AG09319 (cell line): Measurements from ENCODE around the gene RUNX3.
"Not testable (repeated sequence)": the region's sequence is repeated elsewhere in the genome, so short reads cannot be mapped to it uniquely, and the experiment has no call there.

Experiments used
- DNase-seq: peaks from one replicate; pipeline ENCODE4 v3.0.0-alpha.2; 2010; ENCODE audit warnings: low read depth; ENCODE audit errors: extremely low read depth
- TF ChIP-seq, protein P1 (sequence below): IDR thresholded peaks from 2 replicates; pipeline ENCODE4 v1.5.1; 2011; ENCODE audit warnings: low read depth, mild to moderate bottlenecking, inconsistent platforms, low read length, moderate library complexity

Gene RUNX3

DNA sequence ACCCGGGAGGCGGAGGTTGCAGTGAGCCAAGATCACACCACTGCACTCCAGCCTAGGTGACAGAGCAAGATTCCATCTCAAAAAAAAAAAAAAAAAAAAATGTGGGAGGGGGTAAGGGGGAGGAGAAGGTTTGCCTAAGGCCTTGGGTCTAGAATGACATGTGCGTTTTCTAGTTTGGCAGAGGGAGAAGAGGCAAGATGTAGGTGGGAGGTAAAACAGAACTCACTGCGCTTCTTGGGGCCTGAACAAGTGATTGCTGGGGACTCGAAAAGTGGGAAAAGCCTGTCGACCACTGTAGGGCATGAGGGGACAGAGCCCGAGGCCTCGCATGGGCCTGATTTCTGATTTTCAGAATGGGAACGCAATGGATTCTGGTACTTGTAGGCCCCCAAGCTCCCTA lies 19.9 kb downstream of the RUNX3 start:
- no peak for DNase-seq
- TF ChIP-seq, protein P1, sequence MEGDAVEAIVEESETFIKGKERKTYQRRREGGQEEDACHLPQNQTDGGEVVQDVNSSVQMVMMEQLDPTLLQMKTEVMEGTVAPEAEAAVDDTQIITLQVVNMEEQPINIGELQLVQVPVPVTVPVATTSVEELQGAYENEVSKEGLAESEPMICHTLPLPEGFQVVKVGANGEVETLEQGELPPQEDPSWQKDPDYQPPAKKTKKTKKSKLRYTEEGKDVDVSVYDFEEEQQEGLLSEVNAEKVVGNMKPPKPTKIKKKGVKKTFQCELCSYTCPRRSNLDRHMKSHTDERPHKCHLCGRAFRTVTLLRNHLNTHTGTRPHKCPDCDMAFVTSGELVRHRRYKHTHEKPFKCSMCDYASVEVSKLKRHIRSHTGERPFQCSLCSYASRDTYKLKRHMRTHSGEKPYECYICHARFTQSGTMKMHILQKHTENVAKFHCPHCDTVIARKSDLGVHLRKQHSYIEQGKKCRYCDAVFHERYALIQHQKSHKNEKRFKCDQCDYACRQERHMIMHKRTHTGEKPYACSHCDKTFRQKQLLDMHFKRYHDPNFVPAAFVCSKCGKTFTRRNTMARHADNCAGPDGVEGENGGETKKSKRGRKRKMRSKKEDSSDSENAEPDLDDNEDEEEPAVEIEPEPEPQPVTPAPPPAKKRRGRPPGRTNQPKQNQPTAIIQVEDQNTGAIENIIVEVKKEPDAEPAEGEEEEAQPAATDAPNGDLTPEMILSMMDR, result no peak

DNA sequence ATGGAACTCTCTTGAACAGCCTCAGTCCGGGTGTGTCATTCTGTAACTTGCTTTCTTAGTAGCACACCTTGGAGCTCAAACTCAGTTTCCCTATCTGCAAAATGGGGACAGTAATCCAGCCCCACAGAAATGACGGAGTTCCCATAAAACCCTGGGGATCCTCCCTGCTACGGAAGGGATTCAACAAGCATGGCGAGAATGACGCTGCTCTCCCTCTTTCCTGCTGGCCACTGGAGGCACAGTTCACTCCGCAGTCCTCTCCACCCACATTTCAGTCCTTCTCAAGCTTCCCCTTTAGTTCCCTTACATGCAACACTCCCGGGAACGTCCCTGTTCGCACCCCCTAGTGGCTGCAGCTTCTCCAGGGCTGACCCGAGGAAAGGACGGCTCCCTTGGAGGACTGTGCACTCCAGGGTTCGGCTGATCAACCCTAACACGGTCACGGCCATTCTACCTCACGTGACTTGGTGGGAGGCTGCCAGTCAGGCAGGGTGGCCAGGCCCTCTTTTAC lies 20.6 kb downstream of the RUNX3 start:
- DNase-seq, result no peak
- TF ChIP-seq, protein P1, result peak; percentile 41

DNA sequence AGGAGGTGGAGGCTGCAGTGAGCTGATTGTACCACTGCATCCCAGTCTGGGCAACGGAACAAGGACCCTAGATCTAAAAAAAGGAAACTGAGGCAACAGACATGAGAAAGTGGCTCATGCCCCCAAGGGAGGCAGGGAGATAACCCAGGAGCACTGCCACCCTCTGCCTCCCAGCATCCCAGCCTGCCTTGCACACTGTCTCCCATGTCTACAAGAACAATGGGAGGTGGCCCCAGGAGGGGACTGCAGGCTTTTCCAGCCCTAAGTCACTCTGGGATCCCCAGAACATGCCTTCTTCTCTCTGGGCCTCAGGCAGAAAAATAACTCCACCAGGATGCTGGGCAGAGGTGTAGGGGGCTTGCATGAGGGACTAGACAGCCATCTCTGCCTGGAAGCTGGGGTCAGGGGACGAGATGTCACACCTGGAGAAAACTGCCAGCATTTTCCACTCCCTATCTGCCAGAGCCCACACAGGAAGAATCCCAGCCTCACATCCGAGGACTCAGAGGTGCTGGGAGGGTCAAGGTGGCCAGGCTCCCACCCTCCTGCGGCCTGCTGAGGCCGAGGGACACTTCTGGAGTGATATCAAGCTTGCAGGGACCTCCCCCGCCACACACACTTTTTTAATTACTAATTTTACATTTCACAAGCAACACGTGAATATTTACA lies 21.4 kb downstream of the RUNX3 start:
- TF ChIP-seq, protein P1, result no peak
- DNase-seq, result no peak

DNA sequence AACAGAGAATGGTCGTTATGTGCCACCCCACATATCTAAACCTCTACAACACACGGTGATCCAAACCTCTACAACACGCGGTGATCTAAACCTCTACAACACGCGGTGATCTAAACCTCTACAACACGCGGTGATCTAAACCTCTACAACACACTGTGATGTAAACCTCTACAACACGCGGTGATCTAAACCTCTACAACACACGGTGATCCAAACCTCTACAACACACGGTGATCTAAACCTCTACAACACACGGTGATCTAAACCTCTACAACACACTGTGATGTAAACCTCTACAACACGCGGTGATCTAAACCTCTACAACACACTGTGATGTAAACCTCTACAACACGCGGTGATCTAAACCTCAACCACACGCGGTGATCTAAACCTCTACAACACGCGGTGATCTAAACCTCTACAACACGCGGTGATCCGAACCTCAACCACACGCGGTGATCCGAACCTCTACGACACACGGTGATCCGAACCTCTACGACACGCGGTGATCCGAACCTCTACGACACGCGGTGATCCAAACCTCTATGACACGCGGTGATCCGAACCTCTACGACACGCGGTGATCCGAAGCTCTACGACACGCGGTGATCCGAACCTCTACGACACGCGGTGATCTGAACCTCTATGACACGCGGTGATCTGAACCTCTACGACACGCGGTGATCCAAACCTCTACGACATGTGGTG lies 22.3 kb downstream of the RUNX3 start:
- DNase-seq, result not testable (repeated sequence)

DNA sequence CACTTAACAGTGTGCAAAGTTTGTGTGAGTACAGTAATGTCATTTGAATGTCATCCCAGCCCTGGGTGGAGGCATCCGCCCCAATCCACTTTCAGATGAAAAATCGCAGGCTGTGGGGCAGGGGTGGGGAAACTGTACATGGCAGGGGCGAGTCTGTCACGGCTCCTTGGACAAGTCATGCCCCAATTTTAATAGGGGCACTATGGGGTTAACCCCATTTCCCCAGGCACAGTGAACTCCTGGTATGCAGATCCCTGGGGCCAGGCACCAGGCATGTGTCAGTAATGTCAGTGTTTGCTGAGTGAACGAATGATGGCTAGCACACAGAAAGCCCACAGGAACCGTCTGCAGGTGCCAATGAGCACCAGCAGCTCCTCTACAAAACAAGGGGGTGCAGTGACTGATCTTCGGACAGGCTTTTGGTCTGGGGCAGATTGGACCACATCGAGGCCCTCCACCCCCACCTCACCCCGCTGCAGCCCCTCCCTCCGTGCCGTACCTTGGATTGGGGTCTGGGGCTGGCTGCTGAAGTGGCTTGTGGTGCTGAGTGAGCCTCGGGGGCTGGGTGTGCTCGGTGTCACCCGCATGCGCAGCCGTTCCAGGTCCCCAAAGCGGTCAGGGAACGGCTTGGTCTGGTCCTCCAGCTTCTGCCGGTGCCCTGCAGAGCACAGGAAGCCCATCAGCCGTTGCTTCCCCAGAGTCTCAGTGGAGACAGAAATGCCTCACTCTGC lies 23.2 kb downstream of the RUNX3 start:
- TF ChIP-seq, protein P1, result no peak
- DNase-seq, result no peak

DNA sequence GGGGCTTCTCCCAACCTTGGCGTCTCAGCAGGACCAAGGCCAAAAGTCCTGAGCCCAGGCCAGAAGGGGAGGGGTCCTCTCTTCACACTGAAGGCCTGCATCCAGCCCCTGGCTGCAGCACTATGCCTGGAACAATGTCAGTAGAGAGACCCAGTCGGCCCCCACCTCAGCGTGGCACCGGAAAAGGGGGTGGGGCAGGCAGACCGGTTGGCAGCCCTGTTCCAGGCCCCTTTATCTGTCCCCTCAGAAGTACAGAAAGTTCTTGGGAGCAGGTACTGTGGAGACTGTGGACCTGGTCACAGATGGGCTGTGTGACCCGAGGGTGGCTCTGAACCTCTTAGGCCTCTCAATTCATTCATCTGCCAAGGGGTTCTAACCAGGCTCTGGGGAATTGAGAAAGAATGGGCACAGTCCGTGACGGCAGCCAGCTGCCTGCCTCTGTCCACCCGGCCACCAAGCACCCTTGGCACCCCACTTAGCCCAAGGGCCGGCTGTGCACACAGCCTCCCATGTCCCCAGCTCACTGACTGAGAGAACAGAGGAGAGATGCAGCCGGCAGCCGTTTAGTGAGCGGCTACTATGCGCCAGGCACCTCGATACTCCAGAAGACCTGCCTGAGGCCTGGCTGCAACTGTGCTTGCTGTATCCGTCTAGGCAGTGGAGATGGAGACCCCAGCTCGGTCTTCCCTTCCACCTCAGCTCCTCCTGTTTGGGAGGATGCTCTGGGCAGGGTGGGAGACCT lies 23.9 kb downstream of the RUNX3 start:
- TF ChIP-seq, protein P1, result no peak
- no peak for DNase-seq

DNA sequence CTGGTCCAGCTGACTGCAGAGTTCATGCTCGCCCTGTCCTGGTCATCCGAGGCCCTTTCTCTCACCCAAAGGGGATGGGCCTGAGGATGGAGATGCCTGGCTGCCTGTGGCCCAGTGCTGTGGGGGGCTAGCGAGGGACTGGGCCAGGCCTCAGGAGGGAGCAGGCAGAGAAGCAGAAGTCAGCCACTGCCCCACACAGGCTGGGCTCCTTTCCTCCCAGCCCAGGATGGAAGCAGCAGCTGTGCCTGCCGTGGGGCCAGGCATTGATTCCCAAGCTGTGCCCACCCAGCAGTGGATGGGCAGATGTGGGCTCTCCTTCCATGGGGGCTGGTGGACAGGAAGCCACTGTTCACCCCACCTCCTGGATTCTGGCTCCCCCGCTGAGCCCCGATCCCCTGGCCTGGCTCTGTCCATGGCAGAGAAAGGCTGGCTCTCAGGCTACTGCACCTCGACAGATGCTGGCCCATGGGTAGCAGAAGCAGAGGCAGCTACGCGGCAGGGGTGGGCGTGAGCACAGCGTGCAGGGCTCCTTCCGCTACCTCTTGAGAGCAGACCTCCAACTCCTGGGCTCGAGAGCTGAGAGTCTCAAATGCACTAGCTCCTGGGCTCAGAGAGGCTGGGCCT lies 24.6 kb downstream of the RUNX3 start:
- TF ChIP-seq, protein P1, result no peak
- DNase-seq, result no peak
